ENCODE data around the gene MRPL28.
"Not testable (repeated sequence)": the region's sequence is repeated elsewhere in the genome, so short reads cannot be mapped to it uniquely, and the experiment has no call there.

Gene MRPL28

DNA sequence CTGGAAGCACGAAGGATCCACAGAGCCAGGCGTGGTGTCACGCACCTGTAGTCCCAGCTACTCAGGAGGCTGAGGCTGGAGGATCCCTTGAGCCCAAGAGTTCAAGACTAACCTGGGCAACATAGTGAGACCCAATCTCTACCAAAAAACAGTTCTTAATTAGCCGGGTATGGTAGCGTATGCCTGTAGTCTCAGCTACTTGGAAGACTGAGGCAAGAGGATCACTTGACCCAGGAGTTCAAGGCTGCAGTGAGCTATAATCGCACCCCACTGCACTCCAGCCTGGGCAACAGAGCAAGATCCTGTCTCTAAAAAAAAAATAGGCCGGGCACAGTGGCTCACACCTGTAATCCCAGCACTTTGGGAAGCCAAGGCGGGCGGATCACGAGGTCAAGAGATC is 21.8 kb downstream of the MRPL28 start:
- Mint-ChIP-seq H3K36me3 (ENCODE audit: low read depth) (peaks cover 21% of the 10 kb centered on the region), H3K4me1 (peaks cover 71% of the 10 kb centered on the region)
- H3K27me3 Mint-ChIP-seq, H3K9me3 Mint-ChIP-seq, DNase-seq, H3K27ac Mint-ChIP-seq, H3K4me3 Mint-ChIP-seq, ATAC-seq: not testable (repeated sequence)

DNA sequence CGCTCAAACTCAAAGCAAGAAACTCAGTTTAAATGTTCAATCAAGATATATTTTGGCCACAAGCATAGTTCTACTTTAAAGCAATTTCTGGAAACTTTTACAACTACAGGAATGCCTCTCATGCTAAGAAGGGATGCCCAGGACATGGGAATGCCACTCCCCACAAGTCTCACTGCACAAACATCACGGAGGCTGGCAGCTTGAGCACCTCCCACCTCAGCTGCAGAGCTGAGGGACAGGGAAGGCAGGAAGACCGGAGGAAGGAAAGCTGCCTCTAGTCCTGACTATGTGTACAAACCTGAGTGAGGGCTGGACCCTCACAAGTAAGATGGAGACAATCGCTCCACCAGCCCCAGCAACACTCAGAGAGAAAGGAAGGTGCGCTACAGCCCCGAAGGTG is 23.1 kb downstream of the MRPL28 start:
- DNase-seq, result no peak
- Mint-ChIP-seq H3K36me3 (ENCODE audit: low read depth) (peaks cover 25% of the 10 kb centered on the region), H3K4me3 (no peak overlapping the region), H3K9me3 (no peaks in the 10 kb centered on the region), H3K4me1 (peaks cover 82% of the 10 kb centered on the region), H3K27ac (no peak overlapping the region), H3K27me3 (no peaks in the 10 kb centered on the region)
- no peak for ATAC-seq

DNA sequence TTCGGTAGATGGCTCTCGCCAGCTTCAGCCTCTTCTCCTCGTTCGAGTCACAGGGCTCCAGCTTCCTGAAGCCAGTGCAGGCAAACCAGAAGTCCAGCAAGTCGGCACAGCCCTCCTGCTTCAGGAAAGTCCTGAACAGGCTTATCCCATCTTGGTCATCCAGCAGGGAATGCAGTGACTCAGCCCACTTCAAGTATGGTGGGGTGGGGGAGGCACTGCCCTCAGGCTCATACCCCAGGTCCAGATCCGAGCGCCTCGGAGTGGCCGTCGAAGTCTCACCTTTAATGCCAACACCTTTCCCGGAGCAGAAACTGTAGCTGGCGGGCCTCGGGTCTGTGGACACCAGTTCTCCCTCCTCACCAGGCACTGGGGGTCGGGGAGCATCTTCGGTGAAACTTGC is 23.8 kb downstream of the MRPL28 start:
- peaks cover 87% of the 10 kb centered on the region for H3K4me1 Mint-ChIP-seq
- peaks cover 28% of the 10 kb centered on the region for H3K36me3 Mint-ChIP-seq (ENCODE audit: low read depth)
- H3K4me3 Mint-ChIP-seq, result no peak overlapping the region
- no peaks in the 10 kb centered on the region for H3K27me3 Mint-ChIP-seq
- no peak for ATAC-seq
- no peak overlapping the region for H3K27ac Mint-ChIP-seq
- no peaks in the 10 kb centered on the region for H3K9me3 Mint-ChIP-seq
- DNase-seq, result no peak

DNA sequence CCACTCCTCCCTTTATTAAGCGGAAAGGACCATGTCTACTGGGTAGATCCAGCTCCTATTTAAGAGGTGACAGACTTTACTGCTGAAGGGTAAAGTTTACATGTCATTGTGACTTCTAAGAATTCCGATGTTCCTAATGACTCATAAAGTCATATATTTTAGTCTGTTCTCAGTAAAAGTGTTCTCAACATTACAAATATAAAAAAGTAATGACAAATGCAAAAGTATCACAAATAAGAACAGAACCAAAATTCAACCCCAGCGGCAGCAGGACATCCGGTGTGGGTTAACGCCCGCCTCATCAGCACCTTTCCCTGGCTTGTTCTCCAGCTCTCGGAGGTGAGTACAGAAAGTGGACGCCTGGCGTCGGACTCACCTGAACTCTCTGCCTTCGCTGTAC is 24.6 kb downstream of the MRPL28 start:
- no peak overlapping the region for H3K4me3 Mint-ChIP-seq
- no peaks in the 10 kb centered on the region for H3K27me3 Mint-ChIP-seq
- no peak overlapping the region for H3K27ac Mint-ChIP-seq
- peaks cover 28% of the 10 kb centered on the region for H3K36me3 Mint-ChIP-seq (ENCODE audit: low read depth)
- H3K4me1 Mint-ChIP-seq, result peaks cover 84% of the 10 kb centered on the region
- ATAC-seq (no peak), DNase-seq (no peak)
- H3K9me3 Mint-ChIP-seq, result no peaks in the 10 kb centered on the region

DNA sequence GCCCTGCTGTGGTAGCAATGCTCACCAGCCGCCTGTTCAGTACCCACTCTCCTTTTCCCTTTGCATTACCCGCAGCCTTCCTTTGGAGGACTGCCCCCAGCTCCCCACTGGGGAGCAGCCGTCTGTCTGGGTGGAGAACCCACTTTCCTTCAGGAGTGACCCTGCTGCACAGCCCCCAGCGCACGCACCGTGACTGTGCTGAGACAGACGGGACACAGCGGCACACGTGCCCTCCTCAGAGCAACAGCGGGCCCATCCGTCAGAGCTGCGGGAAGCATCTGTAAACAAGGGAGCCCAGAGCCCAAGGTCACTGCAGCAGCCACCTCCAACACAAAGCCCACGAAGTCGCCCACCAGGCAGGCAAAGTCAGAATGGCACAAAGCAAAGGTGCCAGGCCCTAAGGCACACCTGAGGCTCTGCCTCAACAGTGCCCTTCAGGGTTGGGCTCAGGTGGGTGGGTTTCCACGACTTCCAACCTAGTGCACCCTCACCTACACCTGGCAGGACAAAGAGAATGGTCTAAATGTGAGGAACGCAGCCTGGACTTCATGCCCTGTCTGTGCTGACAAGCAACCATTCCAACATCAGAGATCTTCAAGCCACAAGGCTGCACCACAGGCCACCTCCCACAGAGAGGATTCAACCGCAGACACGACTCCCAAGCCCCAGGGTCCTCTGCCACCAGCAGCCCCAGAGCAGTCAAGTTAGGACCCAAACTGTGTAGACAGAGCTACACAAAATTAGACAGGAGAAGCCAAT is 27.7 kb downstream of the MRPL28 start:
- DNase-seq, result no peak
- H3K9me3 Mint-ChIP-seq, result no peaks in the 10 kb centered on the region
- H3K27ac Mint-ChIP-seq, result peak overlapping the region; percentile 55
- H3K27me3 Mint-ChIP-seq, result no peaks in the 10 kb centered on the region
- peaks cover 79% of the 10 kb centered on the region for H3K4me1 Mint-ChIP-seq
- H3K4me3 Mint-ChIP-seq, result no peak overlapping the region
- ATAC-seq, result no peak
- peaks cover 28% of the 10 kb centered on the region for H3K36me3 Mint-ChIP-seq (ENCODE audit: low read depth)

DNA sequence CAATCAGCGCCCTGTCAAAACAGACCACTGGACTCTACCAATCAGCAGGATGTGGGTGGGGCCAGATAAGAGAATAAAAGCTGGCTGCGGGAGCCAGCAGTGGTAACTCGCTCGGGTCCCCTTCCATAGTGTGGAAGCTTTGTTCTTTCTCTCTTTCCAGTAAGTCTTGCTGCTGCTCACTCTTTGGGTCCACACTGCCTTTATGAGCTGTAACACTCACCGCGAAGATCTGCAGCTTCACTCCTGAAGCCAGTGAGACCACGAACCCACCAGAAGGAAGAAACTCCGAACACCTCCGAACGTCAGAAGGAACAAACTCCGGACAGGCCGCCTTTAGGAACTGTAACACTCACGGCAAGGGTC is 28.4 kb downstream of the MRPL28 start:
- peak overlapping the region; percentile 67 for H3K27ac Mint-ChIP-seq
- not testable (repeated sequence) for H3K27me3 Mint-ChIP-seq, DNase-seq, H3K9me3 Mint-ChIP-seq, H3K4me3 Mint-ChIP-seq, ATAC-seq
- H3K36me3 Mint-ChIP-seq (ENCODE audit: low read depth), result peaks cover 26% of the 10 kb centered on the region
- peaks cover 77% of the 10 kb centered on the region for H3K4me1 Mint-ChIP-seq

DNA sequence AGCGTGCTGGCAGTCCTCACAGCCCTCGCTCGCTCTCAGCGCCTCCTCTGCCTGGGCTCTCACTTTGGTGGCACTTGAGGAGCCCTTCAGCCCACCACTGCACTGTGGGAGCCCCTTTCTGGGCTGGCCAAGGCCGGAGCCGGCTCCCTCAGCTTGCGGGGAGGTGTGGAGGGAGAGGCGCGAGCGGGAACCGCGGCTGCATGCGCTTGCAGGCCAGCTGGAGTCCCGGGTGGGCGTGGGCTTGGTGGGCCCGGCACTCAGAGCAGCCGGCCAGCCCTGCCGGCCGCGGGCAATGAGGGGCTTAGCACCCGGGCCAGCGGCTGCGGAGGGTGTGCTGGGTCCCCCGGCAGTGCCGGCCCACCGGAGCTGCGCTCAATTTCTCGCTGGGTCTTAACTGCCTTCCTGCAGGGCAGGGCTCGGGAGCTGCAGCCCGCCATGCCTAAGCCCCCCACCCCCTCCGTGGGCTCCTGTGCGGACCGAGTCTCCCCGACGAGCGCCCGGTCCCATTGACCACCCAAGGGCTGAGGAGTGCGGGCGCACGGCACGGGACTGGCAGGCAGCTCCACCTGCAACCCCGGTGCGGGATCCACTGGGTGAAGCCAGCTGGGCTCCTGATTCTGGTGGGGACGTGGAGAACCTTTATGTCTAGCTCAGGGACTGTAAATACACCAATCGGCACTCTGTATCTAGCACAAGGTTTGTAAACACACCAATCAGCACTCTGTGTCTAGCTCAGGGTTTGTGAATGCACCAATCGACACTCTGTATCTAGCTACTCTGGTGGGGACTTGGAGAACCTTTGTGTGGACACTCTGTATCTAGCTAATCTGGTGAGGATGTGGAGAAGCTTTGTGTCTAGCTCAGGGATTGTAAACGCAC is 29.0 kb downstream of the MRPL28 start:
- not testable (repeated sequence) for H3K27ac Mint-ChIP-seq, ATAC-seq, DNase-seq, H3K4me3 Mint-ChIP-seq, H3K9me3 Mint-ChIP-seq, H3K27me3 Mint-ChIP-seq
- Mint-ChIP-seq H3K36me3 (ENCODE audit: low read depth) (peaks cover 23% of the 10 kb centered on the region), H3K4me1 (peaks cover 77% of the 10 kb centered on the region)

DNA sequence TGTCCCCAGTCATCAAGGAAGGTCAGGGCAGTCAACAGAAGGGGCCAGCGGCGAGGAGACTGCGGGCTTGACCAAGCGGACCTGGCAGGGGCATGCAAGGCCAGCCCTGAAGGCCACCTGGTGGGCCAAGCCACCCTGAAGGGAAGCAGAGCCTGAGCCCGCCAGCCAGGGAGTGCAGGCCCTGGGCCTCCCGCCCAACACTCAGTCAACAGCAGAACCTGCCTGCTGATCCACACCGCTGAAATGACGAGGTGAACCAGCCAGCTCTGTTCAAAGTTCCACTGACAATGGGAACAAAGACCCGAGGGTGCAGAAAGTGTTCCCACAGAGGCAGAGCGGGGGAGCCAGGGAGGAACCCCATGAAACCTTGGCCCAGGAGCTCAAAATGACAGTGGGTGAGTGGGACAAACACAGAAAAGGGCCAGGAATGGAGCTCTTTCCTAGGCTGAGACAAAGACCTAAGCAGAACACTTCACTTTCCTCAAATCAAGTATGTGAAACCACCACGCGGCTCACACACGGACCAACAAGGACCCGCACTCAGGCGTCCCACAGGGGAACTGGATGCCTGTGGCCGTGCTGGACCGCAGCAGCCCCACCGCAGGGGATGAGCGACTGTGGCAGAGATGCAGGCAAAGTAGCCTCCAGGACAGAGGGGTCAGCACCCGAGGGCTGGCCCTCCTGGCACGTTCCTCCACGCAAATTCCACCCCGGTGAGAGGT is 29.8 kb downstream of the MRPL28 start:
- no peak overlapping the region for H3K27ac Mint-ChIP-seq
- H3K9me3 Mint-ChIP-seq, result no peaks in the 10 kb centered on the region
- H3K36me3 Mint-ChIP-seq (ENCODE audit: low read depth), result peaks cover 18% of the 10 kb centered on the region
- no peak for DNase-seq
- no peak overlapping the region for H3K4me3 Mint-ChIP-seq
- no peaks in the 10 kb centered on the region for H3K27me3 Mint-ChIP-seq
- no peak for ATAC-seq
- H3K4me1 Mint-ChIP-seq, result peaks cover 76% of the 10 kb centered on the region

DNA sequence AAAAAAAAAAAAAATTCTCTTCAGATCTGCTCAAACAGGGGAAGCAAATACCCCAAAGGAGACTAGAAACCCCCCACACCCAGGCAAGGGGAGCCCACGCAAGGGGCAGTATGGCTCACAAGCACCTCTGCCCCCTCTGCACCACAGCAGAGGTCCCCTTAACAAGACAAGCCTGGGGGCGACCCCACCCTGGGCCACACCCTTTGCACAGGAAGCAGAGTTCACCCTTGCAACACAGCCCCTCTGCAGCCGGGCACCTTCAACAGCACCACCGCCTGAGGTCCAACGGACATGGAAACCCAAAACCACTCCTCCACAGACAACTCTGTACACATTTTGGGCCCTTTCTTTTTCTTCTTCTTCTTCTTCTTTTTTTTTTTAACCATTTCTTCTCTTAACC is 30.7 kb downstream of the MRPL28 start:
- H3K36me3 Mint-ChIP-seq (ENCODE audit: low read depth), result peaks cover 13% of the 10 kb centered on the region
- peaks cover 74% of the 10 kb centered on the region for H3K4me1 Mint-ChIP-seq
- peak overlapping the region; percentile 21 for H3K27ac Mint-ChIP-seq
- peak; percentile 22 for ATAC-seq
- H3K9me3 Mint-ChIP-seq, result no peaks in the 10 kb centered on the region
- peak overlapping the region; percentile 2 for H3K4me3 Mint-ChIP-seq
- DNase-seq, result no peak
- H3K27me3 Mint-ChIP-seq, result no peaks in the 10 kb centered on the region

DNA sequence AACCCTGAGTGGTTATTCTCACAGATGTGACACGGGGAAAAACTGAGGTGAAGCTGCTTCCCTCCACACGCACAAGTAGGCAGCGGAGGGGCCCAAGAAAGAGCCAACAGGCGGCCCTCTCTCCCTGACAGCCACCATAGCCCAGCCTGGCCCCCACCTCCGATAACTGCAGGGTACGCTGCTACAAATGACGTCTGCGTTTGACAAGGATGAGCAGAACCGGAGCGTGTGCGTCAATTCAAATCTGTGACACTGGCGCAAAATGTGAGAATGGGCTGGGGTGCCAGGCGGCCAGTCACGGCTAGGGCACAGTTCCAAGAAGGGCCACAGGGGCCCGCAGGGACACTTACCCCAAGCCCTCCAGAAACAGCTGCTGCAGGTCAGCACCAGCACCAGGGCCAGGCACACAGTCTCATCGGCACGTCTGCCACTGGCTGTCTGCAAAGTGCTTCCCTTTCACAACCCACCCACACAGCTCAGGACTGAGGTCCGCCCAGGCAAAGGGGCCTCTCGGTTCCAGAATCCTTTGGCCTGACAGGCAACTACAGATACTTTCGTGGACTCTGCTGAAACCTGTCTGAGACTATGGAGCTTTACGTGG is 32.3 kb downstream of the MRPL28 start:
- H3K4me1 Mint-ChIP-seq, result peaks cover 73% of the 10 kb centered on the region
- DNase-seq (no peak), ATAC-seq (no peak)
- no peak overlapping the region for H3K27ac Mint-ChIP-seq
- H3K36me3 Mint-ChIP-seq (ENCODE audit: low read depth), result peaks cover 13% of the 10 kb centered on the region
- no peaks in the 10 kb centered on the region for H3K27me3 Mint-ChIP-seq
- no peaks in the 10 kb centered on the region for H3K9me3 Mint-ChIP-seq
- no peak overlapping the region for H3K4me3 Mint-ChIP-seq

DNA sequence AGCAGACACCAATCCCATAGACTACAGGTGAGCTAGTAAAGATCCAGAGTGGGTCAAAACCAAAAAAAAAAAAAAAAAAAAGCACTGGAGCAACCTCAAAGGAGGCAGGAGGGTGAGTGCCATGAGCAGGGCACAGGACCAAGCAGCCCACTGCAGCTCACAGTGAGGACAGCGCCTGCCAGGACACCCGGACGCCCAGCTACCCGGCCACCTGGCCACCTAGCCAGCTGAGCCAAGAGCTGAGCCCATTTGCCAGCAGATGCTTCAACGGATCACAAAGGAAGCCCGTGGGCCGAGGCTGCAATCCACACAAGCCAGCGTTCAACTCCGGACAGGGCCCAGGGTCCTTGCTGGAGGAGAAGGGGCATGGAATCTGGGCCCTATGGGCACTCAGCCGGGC is 32.9 kb downstream of the MRPL28 start:
- no peak for ATAC-seq
- H3K4me3 Mint-ChIP-seq, result no peak overlapping the region
- no peak overlapping the region for H3K27ac Mint-ChIP-seq
- H3K4me1 Mint-ChIP-seq, result peaks cover 66% of the 10 kb centered on the region
- no peaks in the 10 kb centered on the region for H3K9me3 Mint-ChIP-seq
- peaks cover 12% of the 10 kb centered on the region for H3K36me3 Mint-ChIP-seq (ENCODE audit: low read depth)
- DNase-seq, result no peak
- no peaks in the 10 kb centered on the region for H3K27me3 Mint-ChIP-seq

DNA sequence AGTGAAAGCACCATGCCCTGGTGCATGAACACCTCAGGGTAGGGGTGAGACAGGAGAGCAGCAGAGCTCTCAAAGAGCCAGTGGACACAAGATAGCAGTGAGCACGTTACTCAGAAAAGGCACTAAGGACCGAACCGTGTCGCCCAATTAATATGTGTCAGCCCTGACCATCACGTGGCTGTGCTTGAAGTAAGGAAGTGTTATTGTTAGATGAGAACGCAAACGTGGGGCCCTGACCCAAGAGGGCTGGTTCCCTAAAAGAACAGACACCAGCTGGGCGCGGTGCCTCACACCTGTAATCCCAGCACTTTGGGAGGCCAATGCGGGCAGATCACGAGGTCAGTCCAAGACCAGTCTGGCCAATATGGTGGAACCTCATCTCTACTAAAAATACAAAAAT is 34.1 kb downstream of the MRPL28 start:
- no peak for ATAC-seq
- Mint-ChIP-seq H3K4me1 (peaks cover 66% of the 10 kb centered on the region), H3K27me3 (no peaks in the 10 kb centered on the region), H3K9me3 (no peaks in the 10 kb centered on the region), H3K4me3 (no peak overlapping the region), H3K27ac (no peak overlapping the region), H3K36me3 (ENCODE audit: low read depth) (peaks cover 6% of the 10 kb centered on the region)
- DNase-seq, result no peak

DNA sequence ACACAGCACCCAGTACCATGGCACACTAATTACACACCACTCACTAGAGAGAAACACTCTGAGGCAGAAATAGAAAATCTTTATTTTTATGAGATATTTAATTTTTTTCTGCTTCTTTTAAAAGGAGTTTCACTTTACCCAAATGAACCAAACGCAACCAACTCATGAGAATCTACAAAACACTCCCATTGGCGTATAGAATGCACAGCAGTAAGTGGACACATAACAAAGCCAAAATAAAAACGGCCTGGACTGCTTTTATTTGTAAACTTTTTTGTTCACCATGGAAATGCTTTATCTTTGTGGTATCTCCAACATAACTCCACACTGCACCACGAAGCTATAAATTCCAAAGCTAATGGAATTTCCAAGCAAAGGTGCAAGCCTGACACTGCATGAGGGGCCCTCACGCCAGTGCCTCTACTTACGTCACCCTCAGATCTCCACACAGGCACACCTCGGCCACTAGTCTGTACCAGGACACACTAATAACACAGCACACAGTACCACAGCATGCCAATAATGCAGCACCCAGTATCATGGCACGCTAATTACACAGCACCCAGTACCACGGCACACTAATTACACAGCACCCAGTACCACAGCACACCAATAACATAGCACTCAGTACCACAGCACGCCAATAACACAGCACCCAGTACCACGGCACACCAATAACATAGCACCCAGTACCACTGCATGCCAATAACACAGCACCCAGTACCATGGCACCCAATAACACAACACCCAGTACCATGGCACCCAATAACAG is 35.3 kb downstream of the MRPL28 start:
- H3K4me3 Mint-ChIP-seq; H3K9me3 Mint-ChIP-seq; H3K27me3 Mint-ChIP-seq; H3K36me3 Mint-ChIP-seq (ENCODE audit: low read depth); DNase-seq; ATAC-seq; H3K27ac Mint-ChIP-seq: not testable (repeated sequence)
- peaks cover 69% of the 10 kb centered on the region for H3K4me1 Mint-ChIP-seq

All from activated naive CD8-positive, alpha-beta T cell treated with anti-CD3 and anti-CD28 coated beads, Interleukin-2, amount 50 U/mL, for 24 hours (primary cell).